ENCODE measurements around the gene IRX3.
A peak's percentile ranks its signal among the peaks of the same experiment; 100 is the strongest.

IRX3 gene

GRCh38 chr16:54286366-54287130 is at the start of gene IRX3:
Gene IRX3, minus strand, starts transcription at chr16:54286787. Its CDS starts 737 bp downstream, at chr16:54286050.
- peak; percentile 57 for DNase-seq (ENCODE audit: low spot score)

GRCh38 chr16:54335230-54335629 is 48.6 kb upstream of the IRX3 start:
- DNase-seq (ENCODE audit: low spot score): no peak

GRCh38 chr16:54334208-54334607 is 47.6 kb upstream of the IRX3 start:
- no peak for DNase-seq (ENCODE audit: low spot score)

GRCh38 chr16:54331241-54332002 is 44.8 kb upstream of the IRX3 start:
- no peak for DNase-seq (ENCODE audit: low spot score)

- no peak for DNase-seq (ENCODE audit: low spot score)
These were observed 41.0 kb upstream of the IRX3 start for GRCh38 chr16:54327609-54328008.

GRCh38 chr16:54326266-54326662 is 39.7 kb upstream of the IRX3 start:
- no peak for DNase-seq (ENCODE audit: low spot score)

GRCh38 chr16:54325616-54326265 is 39.2 kb upstream of the IRX3 start:
- no peak for DNase-seq (ENCODE audit: low spot score)

- no peak for DNase-seq (ENCODE audit: low spot score)
These were observed 38.1 kb upstream of the IRX3 start for GRCh38 chr16:54324716-54325115.

GRCh38 chr16:54320697-54321340 is 34.2 kb upstream of the IRX3 start:
- DNase-seq (ENCODE audit: low spot score): no peak

- no peak for DNase-seq (ENCODE audit: low spot score)
These were observed 32.4 kb upstream of the IRX3 start for GRCh38 chr16:54318941-54319340.

- DNase-seq (ENCODE audit: low spot score): no peak
These were observed 30.6 kb upstream of the IRX3 start for GRCh38 chr16:54317101-54317611.

- no peak for DNase-seq (ENCODE audit: low spot score)
These were observed 29.7 kb upstream of the IRX3 start for GRCh38 chr16:54316095-54316889.

GRCh38 chr16:54313789-54314188 is 27.2 kb upstream of the IRX3 start:
- no peak for DNase-seq (ENCODE audit: low spot score)

GRCh38 chr16:54312502-54312991 is 26.0 kb upstream of the IRX3 start:
- no peak for DNase-seq (ENCODE audit: low spot score)

GRCh38 chr16:54309341-54309740 is 22.8 kb upstream of the IRX3 start:
- no peak for DNase-seq (ENCODE audit: low spot score)

- DNase-seq (ENCODE audit: low spot score): no peak
These were observed 18.5 kb upstream of the IRX3 start for GRCh38 chr16:54305080-54305479.

- no peak for DNase-seq (ENCODE audit: low spot score)
These were observed 17.0 kb upstream of the IRX3 start for GRCh38 chr16:54303613-54304012.

GRCh38 chr16:54297154-54297553 is 10.6 kb upstream of the IRX3 start:
- DNase-seq (ENCODE audit: low spot score): no peak

- no peak for DNase-seq (ENCODE audit: low spot score)
These were observed 10.0 kb upstream of the IRX3 start for GRCh38 chr16:54296543-54296942.

- no peak for DNase-seq (ENCODE audit: low spot score)
These were observed 5.3 kb upstream of the IRX3 start for GRCh38 chr16:54291656-54292487.

All from SW480 (cell line).